Astrocyte (in vitro differentiated cells and primary cell): Measurements from ENCODE around the gene COL9A2.

Experiments used
- CTCF ChIP-seq: IDR thresholded peaks from 2 replicates; pipeline ENCODE4 v1.5.1; 2011; ENCODE audit warnings: low read depth, mild to moderate bottlenecking, inconsistent platforms, low read length, moderate library complexity; ENCODE audit not compliant: insufficient read depth
- EZH2 ChIP-seq: IDR thresholded peaks from 2 replicates; pipeline ENCODE4 v1.6.1; 2012; ENCODE audit warnings: mild to moderate bottlenecking, low read length, inconsistent platforms; ENCODE audit not compliant: insufficient read depth

DNA sequence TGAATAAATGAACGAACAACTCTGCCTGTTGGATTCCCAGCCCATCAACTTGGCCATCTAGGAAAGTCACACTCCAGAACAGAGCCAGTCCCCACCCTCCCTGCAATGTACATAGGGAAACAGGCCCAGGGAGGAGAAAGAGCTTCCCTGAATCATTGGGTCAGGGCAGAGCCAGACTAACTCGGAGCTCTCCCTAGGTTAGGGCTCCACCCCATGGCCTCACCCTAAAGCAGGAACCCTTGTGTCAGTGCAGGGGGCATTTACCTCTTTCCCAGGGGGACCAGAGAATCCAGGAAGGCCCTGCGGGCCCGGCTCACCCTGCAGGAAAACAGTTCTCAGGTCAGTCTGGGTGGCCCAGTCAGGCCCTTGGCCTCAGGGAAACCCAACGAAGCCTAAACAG lies 11.6 kb downstream of the COL9A2 start:
- TF ChIP-seq CTCF (no peak), EZH2 (no peak)
